Measurements from ENCODE around the gene PTPRF. TPM values are rescaled to one million over a fixed set of nuclear protein-coding genes. Genes with fewer than 3 reads are reported as not detected.

Gene PTPRF
- total RNA-seq, 1 donor, result 42.7 TPM

GRCh38 chr1:43584204-43584603 lies 53.5 kb downstream of the PTPRF start:
- TF ChIP-seq CTCF (IDR thresholded peaks at IDR 0.05; ENCODE audit: insufficient read depth, low read depth, low read length), result no peak
- H3K4me3 ChIP-seq (ENCODE audit: low read depth, low read length), result no peak overlapping the region
- no peak for DNase-seq (ENCODE audit: low read depth)

- no peak for TF ChIP-seq CTCF (IDR thresholded peaks at IDR 0.05; ENCODE audit: insufficient read depth, low read depth, low read length)
- DNase-seq (ENCODE audit: low read depth), result no peak
- H3K4me3 ChIP-seq (ENCODE audit: low read depth, low read length), result no peak overlapping the region
These were observed 54.9 kb downstream of the PTPRF start for GRCh38 chr1:43585557-43585956.

- no peak for TF ChIP-seq CTCF (IDR thresholded peaks at IDR 0.05; ENCODE audit: insufficient read depth, low read depth, low read length)
- no peak overlapping the region for H3K4me3 ChIP-seq (ENCODE audit: low read depth, low read length)
- no peak for DNase-seq (ENCODE audit: low read depth)
These were observed 55.6 kb downstream of the PTPRF start for GRCh38 chr1:43586136-43586731.

GRCh38 chr1:43587001-43587400 lies 56.3 kb downstream of the PTPRF start:
- no peak overlapping the region for H3K4me3 ChIP-seq (ENCODE audit: low read depth, low read length)
- no peak for DNase-seq (ENCODE audit: low read depth)
- TF ChIP-seq CTCF (IDR thresholded peaks at IDR 0.05; ENCODE audit: insufficient read depth, low read depth, low read length), result no peak

- peak; percentile 45 for DNase-seq (ENCODE audit: low read depth)
- H3K4me3 ChIP-seq (ENCODE audit: low read depth, low read length), result no peak overlapping the region
- TF ChIP-seq CTCF (IDR thresholded peaks at IDR 0.05; ENCODE audit: insufficient read depth, low read depth, low read length), result no peak
These were observed 56.9 kb downstream of the PTPRF start for GRCh38 chr1:43587594-43587993.

GRCh38 chr1:43588592-43588991 lies 57.9 kb downstream of the PTPRF start:
- DNase-seq (ENCODE audit: low read depth), result no peak
- no peak for TF ChIP-seq CTCF (IDR thresholded peaks at IDR 0.05; ENCODE audit: insufficient read depth, low read depth, low read length)
- no peak overlapping the region for H3K4me3 ChIP-seq (ENCODE audit: low read depth, low read length)

- peak; percentile 15 for TF ChIP-seq CTCF (IDR thresholded peaks at IDR 0.05; ENCODE audit: insufficient read depth, low read depth, low read length)
- DNase-seq (ENCODE audit: low read depth), result no peak
- no peak overlapping the region for H3K4me3 ChIP-seq (ENCODE audit: low read depth, low read length)
These were observed 59.8 kb downstream of the PTPRF start for GRCh38 chr1:43590388-43590925.
